ENCODE measurements around the gene SLC9A7. TPM values are rescaled to one million over a fixed set of nuclear protein-coding genes. Genes with fewer than 3 reads are reported as not detected.
A peak's percentile ranks its signal among the peaks of the same experiment; 100 is the strongest.

SLC9A7 gene
- total RNA-seq, 1 donor from 2014 or later: 10.7 TPM

DNA sequence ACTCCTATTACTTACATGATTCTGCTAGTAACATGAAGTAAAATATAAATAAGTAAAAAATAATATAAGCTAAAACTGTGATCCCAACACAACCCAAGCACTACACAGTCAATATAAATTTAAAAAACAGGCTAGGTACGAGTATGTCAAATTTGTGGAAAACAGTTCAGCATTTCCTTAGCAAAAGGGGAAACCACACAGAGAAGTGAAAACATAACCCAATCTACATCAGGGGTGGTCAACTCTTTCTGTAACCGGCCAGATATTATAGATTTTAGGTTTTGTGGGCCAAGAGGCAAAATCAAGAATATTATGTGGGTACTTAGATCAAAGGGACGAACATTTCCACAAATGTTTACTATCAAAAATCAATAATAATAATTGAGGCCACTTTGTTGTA is 115.3 kb downstream of the SLC9A7 start:
- TF ChIP-seq, protein P1, sequence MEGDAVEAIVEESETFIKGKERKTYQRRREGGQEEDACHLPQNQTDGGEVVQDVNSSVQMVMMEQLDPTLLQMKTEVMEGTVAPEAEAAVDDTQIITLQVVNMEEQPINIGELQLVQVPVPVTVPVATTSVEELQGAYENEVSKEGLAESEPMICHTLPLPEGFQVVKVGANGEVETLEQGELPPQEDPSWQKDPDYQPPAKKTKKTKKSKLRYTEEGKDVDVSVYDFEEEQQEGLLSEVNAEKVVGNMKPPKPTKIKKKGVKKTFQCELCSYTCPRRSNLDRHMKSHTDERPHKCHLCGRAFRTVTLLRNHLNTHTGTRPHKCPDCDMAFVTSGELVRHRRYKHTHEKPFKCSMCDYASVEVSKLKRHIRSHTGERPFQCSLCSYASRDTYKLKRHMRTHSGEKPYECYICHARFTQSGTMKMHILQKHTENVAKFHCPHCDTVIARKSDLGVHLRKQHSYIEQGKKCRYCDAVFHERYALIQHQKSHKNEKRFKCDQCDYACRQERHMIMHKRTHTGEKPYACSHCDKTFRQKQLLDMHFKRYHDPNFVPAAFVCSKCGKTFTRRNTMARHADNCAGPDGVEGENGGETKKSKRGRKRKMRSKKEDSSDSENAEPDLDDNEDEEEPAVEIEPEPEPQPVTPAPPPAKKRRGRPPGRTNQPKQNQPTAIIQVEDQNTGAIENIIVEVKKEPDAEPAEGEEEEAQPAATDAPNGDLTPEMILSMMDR (conservative IDR thresholded peaks at IDR 0.05; ENCODE audit: low read depth, low read length): no peak
- no peak overlapping the region for H3K4me3 ChIP-seq (ENCODE audit: low read depth, low read length)
- no peak for DNase-seq (ENCODE audit: low read depth)

DNA sequence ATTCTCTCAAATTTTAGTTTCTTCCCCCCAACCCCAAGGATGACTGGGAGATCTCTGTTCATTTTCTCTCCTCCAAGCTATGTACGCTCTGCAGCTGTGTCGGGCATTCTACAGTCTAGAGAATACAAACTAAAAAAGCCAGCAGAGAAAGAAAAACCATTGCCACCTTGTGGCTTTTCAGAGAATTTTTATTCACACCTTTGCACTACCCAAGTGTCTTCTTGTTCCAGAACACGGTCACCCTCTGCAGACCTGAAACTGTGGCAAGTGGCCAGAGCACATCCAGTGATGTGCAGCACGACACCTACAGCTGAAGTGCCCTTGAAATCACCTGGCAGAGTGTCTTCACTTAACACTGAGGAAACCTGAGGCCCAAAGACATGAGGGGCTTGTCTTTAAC is 116.8 kb downstream of the SLC9A7 start:
- DNase-seq (ENCODE audit: low read depth): no peak
- TF ChIP-seq, protein P1 (conservative IDR thresholded peaks at IDR 0.05; ENCODE audit: low read depth, low read length): peak; percentile 50

DNA sequence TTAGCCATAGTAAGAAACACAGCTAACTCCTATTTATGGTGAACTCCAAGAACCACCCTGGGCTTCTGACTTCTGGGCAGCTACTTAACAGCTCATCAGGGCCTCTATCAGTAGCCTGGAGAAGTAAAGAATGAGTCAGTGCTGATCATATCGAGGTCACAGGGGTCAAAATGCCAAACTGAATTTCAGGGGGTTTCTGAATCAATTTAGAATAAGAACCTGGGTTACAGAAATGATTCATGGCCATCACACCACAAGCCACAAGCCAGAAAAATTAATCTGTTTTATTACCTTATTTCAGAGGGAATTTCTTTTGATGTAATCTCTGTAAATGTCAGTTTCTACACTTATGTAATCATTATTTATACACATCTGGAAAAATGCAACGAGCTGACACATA is 121.0 kb downstream of the SLC9A7 start:
- no peak for DNase-seq (ENCODE audit: low read depth)
- TF ChIP-seq, protein P1 (conservative IDR thresholded peaks at IDR 0.05; ENCODE audit: low read depth, low read length): no peak
- H3K4me3 ChIP-seq (ENCODE audit: low read depth, low read length): no peak overlapping the region

More for the DNA sequence above, 116.8 kb downstream of the SLC9A7 start:
- H3K4me3 ChIP-seq (ENCODE audit: low read depth, low read length): no peak overlapping the region

DNA sequence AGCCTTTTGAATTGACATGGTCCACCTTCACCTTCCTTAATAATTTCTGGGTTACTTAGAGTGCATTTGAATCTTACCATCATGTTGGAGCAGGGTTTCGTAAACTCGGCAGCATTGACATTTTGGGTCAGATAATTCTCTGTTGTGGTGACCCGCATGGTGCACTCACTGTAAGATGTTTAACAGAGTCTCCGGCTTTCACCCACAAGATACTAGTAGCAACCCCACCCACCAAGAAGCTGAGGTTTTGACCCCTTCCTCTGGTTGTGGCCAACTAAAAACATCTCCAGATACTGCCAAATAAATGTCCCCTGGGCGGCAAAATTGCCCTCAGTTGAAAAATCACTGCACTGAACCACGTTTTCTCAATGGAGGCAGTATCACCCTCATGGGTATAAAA is 122.7 kb downstream of the SLC9A7 start:
- no peak overlapping the region for H3K4me3 ChIP-seq (ENCODE audit: low read depth, low read length)
- DNase-seq (ENCODE audit: low read depth): no peak
- TF ChIP-seq, protein P1 (conservative IDR thresholded peaks at IDR 0.05; ENCODE audit: low read depth, low read length): no peak

DNA sequence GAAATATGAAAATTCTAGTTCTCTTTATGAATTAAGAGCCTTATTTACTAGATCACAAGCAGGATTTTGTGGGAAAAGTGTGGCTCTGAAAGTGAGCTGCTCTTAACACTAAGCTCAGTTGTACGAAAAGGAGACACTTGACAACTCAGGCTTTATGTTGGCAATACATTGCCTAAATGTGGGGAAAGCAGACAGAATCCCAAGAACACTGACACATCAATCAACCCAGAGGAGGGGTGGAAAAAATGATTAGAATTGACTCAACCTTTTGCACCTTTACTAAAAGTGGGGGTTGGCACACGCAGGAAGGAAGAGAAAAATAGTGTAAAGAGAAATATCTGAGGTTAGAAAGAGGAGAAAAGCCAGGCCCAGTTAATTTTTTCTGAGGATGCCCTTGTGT is 123.7 kb downstream of the SLC9A7 start:
- no peak overlapping the region for H3K4me3 ChIP-seq (ENCODE audit: low read depth, low read length)
- no peak for DNase-seq (ENCODE audit: low read depth)
- TF ChIP-seq, protein P1 (conservative IDR thresholded peaks at IDR 0.05; ENCODE audit: low read depth, low read length): no peak

DNA sequence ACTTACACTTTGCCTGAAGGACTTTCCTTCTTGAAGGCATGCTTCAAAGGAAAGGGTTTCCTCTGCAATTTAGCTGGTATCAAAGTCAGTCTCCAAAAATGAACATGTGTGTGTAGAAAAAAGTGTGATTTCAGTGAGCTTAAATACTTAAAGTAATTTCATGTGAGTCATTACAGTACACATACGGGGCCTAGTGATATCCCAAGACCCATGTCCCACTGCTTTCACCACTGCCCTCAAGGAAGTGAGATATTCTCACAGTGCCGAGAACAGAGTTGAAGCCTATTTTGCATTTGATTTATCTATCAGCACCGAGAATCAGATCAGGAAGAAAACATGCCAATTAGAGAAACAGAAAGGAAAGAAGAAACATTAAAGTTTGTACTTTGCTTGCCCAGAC is 124.3 kb downstream of the SLC9A7 start:
- TF ChIP-seq, protein P1 (conservative IDR thresholded peaks at IDR 0.05; ENCODE audit: low read depth, low read length): no peak
- H3K4me3 ChIP-seq (ENCODE audit: low read depth, low read length): no peak overlapping the region
- DNase-seq (ENCODE audit: low read depth): no peak

DNA sequence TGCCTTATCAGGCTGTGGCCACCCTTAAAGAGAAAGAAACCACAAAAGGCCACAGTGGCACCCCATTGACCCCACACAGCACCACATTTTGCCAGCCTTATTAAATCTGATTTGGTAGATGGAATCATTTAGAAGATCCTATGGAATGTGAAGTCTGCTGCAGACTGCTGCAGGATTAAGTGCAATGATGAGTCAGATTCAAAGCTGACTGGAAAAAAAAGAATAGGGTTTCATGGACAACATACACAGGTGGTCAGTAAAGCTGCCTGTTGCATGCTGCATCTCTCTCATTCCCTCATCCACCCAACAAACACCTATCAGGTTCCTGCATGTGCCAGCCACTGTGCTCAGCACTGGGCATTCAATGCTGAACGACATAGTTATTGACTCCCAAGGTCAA is 128.8 kb downstream of the SLC9A7 start:
- no peak for DNase-seq (ENCODE audit: low read depth)
- TF ChIP-seq, protein P1 (conservative IDR thresholded peaks at IDR 0.05; ENCODE audit: low read depth, low read length): no peak
- no peak overlapping the region for H3K4me3 ChIP-seq (ENCODE audit: low read depth, low read length)

Measured in epithelial cell of proximal tubule (primary cell).